ENCODE results near the gene FREM3. TPM values are rescaled to one million over a fixed set of nuclear protein-coding genes. Genes with fewer than 3 reads are reported as not detected.
"Not testable (repeated sequence)": the region's sequence is repeated elsewhere in the genome, so short reads cannot be mapped to it uniquely, and the experiment has no call there.

The FREM3 gene
- not detected for total RNA-seq
- long read RNA-seq, donor 1: 0 reads
- long read RNA-seq, donor 2: 0 reads

DNA sequence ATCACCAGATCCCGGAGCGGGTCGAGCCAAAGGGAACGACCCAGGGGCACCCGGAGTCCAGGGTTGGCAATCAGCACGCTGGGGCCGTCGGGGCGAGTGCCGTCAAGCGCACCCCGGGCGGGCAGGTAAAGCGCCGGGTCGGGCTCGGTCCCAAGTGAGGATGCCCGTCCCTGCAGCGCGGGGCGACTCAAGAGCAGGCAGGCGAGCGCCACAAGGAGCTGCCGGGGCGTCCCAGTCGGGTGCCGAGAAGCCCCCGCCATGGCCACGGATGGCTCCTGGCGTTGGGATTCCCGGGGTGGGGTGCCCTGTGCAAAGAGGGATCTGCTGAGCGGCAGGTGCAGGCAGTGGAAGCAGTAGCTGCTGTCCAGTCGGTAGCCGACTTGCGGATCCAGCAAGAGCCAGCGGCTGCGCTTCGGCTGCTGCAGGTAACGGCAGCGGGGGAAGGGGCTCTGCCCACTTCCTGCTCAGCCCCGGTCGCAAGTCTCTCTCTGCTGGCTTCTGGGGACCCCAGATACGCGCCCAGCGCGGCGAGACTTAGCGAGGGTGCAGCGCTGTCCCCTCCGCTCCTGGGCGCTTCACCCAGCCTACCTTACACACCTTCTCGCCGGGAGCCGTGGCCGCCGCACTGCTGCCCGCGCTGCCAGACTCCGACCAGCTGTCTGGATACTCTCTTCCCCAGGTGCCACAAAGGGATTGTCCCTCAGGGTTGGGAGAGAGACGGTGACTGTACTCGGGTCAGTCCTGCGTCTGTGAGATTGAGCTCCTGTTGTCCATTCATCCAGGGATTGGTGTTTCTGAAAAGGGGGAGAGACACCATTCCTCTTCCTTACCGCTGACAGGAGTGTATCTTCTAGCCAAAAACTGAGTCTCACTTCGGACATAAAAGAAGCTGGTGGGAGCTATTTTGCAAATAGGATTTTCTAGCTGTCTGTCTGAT, at the start of gene FREM3:
Gene FREM3 (minus strand): TSS at position 260 of the 937 bp plus-strand sequence. CDS start 0 bp downstream, at position 260.
- TF ChIP-seq, protein P1, sequence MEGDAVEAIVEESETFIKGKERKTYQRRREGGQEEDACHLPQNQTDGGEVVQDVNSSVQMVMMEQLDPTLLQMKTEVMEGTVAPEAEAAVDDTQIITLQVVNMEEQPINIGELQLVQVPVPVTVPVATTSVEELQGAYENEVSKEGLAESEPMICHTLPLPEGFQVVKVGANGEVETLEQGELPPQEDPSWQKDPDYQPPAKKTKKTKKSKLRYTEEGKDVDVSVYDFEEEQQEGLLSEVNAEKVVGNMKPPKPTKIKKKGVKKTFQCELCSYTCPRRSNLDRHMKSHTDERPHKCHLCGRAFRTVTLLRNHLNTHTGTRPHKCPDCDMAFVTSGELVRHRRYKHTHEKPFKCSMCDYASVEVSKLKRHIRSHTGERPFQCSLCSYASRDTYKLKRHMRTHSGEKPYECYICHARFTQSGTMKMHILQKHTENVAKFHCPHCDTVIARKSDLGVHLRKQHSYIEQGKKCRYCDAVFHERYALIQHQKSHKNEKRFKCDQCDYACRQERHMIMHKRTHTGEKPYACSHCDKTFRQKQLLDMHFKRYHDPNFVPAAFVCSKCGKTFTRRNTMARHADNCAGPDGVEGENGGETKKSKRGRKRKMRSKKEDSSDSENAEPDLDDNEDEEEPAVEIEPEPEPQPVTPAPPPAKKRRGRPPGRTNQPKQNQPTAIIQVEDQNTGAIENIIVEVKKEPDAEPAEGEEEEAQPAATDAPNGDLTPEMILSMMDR (IDR thresholded peaks at IDR 0.05): no peak
- DNase-seq: peak in 1 of 3 donors; percentile 40
- ATAC-seq: peak; percentile 49

DNA sequence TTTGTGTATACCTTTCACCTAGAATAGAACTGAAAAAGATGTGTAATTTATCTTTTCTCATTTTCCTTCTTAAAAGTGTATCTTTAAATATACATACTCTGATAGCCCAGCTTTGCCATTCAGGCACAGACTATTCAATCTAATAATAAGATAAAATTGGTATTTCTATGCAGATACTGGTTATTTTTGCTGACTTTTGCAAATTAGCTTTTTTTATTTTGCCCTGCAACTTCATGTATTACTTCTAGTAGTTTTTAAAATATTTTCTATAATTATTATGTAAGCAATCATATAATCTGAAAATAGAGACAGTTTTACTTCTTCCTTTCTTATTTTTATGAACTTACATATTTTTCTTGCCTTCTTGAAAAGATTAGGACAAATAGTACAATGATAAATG, 45.4 kb upstream of the FREM3 start:
- intact Hi-C loops (cut with DNase I, micrococcal nuclease): no loop called here

More for the DNA sequence above, at the start of gene FREM3:
- H3K4me1 ChIP-seq (ENCODE audit: low read depth): no peaks in the 10 kb centered on the region
- H3K36me3 ChIP-seq (ENCODE audit: low read depth): no peaks in the 10 kb centered on the region
- H3K9me3 ChIP-seq: no peaks in the 10 kb centered on the region
- no peak within 1 kb of the TSS for H3K4me3 ChIP-seq
- intact Hi-C loops (cut with DNase I, micrococcal nuclease): no loop called here

DNA sequence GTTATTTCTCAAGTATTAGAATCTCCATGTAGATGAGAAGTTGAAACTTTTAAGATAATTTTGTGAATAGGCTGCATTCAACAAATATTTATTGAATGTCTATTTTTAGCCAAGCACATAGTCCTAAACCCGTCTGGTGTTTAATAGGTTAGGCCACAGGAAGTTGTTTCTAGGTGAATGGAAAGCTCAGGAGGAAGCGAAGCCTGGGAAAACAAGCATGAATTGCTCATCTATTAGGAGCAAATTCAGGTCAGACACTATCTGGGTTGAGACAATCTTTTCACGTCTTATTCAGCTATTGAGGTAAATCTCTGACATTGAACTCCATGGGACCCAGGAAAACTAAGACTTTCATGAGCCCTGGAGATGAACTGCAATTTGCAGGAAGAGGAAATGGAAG, 43.1 kb upstream of the FREM3 start:
- ATAC-seq (no peak), DNase-seq (no peak)
- Histone ChIP-seq H3K4me3 (no peak overlapping the region), H3K36me3 (ENCODE audit: low read depth) (no peaks in the 10 kb centered on the region), H3K4me1 (ENCODE audit: low read depth) (no peaks in the 10 kb centered on the region), H3K9me3 (no peaks in the 10 kb centered on the region)
- TF ChIP-seq, protein P1 (IDR thresholded peaks at IDR 0.05): no peak
- intact Hi-C loops (cut with DNase I, micrococcal nuclease): no loop called here

More for the DNA sequence above, 45.4 kb upstream of the FREM3 start:
- no peaks in the 10 kb centered on the region for H3K36me3 ChIP-seq (ENCODE audit: low read depth)
- no peak overlapping the region for H3K4me3 ChIP-seq
- H3K4me1 ChIP-seq (ENCODE audit: low read depth): no peaks in the 10 kb centered on the region
- ATAC-seq (no peak), DNase-seq (no peak)
- TF ChIP-seq, protein P1 (IDR thresholded peaks at IDR 0.05): no peak
- no peaks in the 10 kb centered on the region for H3K9me3 ChIP-seq

DNA sequence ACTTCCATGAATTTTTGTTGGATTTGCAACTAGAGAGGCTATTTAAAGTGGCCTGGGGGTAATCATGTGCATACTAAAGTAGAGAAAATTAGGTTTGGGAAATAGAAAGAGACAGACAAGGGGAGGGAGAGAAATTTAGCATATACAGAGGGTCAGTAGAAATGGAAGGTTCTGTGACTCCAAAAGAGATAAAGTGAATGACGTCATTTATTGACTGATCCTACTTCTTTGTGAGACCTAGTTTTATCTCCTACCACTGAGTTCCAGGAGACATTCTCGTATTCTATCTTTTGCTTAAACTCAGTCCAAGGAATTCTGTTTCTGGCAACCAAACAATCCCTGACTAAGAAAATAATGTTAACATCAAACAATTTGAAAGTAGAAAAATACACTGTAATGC, 42.4 kb upstream of the FREM3 start:
- Histone ChIP-seq H3K4me3 (no peak overlapping the region), H3K36me3 (ENCODE audit: low read depth) (no peaks in the 10 kb centered on the region), H3K9me3 (no peaks in the 10 kb centered on the region), H3K4me1 (ENCODE audit: low read depth) (no peaks in the 10 kb centered on the region)
- DNase-seq (no peak), ATAC-seq (no peak)
- TF ChIP-seq, protein P1 (IDR thresholded peaks at IDR 0.05): no peak
- intact Hi-C loops (cut with DNase I, micrococcal nuclease): no loop called here

DNA sequence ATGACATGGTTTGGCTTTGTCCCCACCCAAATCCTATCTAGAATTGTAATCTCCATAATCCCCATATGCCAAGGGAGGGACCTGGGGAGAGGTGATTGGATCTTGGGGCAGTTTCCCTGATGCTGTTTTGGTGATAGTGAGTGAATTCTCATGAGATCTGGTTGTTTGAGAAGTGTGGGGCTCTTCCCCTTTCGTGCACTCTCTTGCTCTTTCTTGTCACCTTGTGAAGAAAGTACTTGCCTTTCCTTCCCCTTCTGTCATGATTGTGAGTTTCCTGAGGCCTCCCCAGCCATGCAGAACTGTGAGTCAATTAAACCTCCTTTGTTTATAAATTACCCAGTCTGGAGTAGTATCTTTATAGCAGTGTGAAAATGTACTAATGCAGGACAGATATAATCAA, 36.4 kb upstream of the FREM3 start:
- Histone ChIP-seq H3K9me3 (no peaks in the 10 kb centered on the region), H3K4me1 (ENCODE audit: low read depth) (no peaks in the 10 kb centered on the region), H3K4me3 (no peak overlapping the region), H3K36me3 (ENCODE audit: low read depth) (no peaks in the 10 kb centered on the region)
- TF ChIP-seq, protein P1 (IDR thresholded peaks at IDR 0.05): no peak
- ATAC-seq (no peak), DNase-seq (no peak)
- intact Hi-C loops (cut with DNase I, micrococcal nuclease): no loop called here

DNA sequence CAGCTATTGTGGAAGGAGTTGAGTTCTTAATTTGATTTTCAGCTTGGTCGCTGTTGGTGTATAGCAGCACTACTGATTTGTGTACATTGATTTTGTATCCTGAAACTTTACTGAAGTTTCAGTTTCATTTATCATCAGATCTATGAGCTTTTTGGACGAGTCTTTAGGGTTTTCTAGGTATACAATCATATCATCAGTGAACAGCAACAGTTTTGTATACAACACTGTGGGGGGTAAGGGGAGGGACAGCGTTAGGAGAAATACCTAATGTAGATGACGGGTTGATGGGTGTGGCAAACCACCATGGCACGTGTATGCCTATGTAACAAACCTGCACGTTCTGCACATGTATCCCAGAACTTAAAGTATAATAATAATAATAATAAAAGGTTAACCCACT, 35.6 kb upstream of the FREM3 start:
- ATAC-seq; intact Hi-C loops (cut with DNase I, micrococcal nuclease); DNase-seq: not testable (repeated sequence)

More for the DNA sequence above, 35.6 kb upstream of the FREM3 start:
- not testable (repeated sequence) for H3K9me3 ChIP-seq; H3K4me1 ChIP-seq (ENCODE audit: low read depth); H3K36me3 ChIP-seq (ENCODE audit: low read depth); H3K4me3 ChIP-seq
